Measurements from ENCODE around the gene IQGAP2. TPM values are rescaled to one million over a fixed set of nuclear protein-coding genes. Genes with fewer than 3 reads are reported as not detected.

Gene IQGAP2
- total RNA-seq, 1 experiment from 2014 or later, result 0.59 TPM

DNA sequence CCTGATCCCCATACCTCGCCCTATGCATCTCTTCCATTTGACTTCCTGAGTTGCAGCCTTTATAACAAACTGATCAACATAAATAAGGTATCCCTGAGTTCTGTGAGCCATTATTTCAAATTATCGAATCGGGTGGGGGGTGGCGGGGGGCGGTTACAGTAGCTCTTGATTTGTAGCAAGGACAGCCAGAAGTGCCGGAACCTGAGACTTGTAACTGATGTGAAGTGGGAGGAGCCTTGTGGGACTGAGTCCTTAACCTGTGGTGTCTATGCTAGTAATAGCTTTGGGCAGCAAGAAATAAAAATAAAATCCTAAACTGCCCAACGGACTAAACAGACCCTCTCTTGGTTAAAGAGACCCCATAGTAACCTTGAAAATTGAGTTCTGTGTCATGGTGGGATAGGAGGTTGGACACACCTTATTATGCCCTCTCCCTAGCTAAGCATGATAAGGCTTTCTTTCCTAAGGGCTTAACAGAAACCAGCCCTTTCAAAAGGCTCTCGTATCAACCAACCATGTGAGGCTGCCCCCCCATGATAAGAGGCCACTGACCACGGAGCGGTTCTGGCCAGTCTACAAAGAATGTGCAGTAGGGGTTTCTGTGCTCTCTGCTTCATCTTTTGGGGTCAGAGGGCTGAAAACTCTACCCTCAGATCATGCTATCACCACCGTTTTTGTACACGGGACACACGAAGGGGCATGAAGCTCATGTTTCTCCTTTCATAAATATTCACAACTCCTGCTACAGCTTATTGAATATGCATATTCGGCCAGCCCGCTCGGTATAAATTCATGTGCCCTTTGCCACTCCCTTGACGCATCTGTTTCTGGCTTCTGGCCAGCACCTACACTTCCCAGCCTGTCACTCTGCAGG is 39.5 kb upstream of the IQGAP2 start:
- no peak for ATAC-seq
- TF ChIP-seq SIN3A (IDR thresholded peaks at IDR 0.05; ENCODE audit: borderline replicate concordance, insufficient read depth, low read depth, low read length) (no peak), TCF7L2 (IDR thresholded peaks at IDR 0.05; ENCODE audit: low read depth, low read length) (no peak)
- intact Hi-C loops (cut with micrococcal nuclease; ENCODE audit: unreplicated experiment) (no loop called here), in situ Hi-C loops (cut with HindIII; ENCODE audit: low pct_unique_long_range_greater_than_20kb, low sequenced_read_pairs) (no loop called here)
- Histone ChIP-seq H3K4me3 (ENCODE audit: low read depth in 2 of 2, low read length in 2 of 2) (no peak overlapping the region), H3K27me3 (ENCODE audit: control insufficient read depth, insufficient read depth, low read length) (no peaks in the 10 kb centered on the region), H3K27ac (ENCODE audit: low read length) (no peak overlapping the region), H3K4me1 (ENCODE audit: control insufficient read depth, insufficient read depth, low read length) (no peaks in the 10 kb centered on the region), H3K36me3 (ENCODE audit: control insufficient read depth, insufficient read depth, low read length) (no peaks in the 10 kb centered on the region), H3K9me3 (ENCODE audit: control insufficient read depth, insufficient read depth, low read depth, low read length) (no peaks in the 10 kb centered on the region)
- CTCF ChIA-PET, result no interaction called here
- no peak for DNase-seq (ENCODE audit: low read depth, low spot score)
- POLR2A ChIA-PET, result no interaction called here
- BruUV-seq (replicated peaks), result no TSS peak

DNA sequence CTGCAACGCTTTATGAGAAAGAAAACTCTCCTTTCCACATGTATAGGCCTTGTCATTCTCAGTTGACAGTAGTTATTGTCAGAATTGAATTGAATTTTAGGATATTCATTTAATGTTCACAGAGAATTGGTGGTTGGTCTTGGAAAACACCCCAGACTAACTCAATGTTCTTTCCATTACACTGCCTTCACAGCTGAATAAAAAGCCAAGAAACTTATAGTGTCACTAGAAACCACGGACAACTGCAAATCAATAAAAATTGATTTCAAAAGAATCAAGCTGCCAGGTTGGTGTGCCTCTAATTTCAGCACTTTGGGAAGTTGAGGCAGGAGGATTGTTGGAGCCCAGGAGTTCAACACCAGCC is 38.9 kb upstream of the IQGAP2 start:
- ChIA-PET CTCF (no interaction called here), POLR2A (no interaction called here)
- ATAC-seq (no peak), DNase-seq (ENCODE audit: low read depth, low spot score) (no peak)
- no peaks in the 10 kb centered on the region for H3K27me3 ChIP-seq (ENCODE audit: control insufficient read depth, insufficient read depth, low read length)
- TF ChIP-seq, protein P1, sequence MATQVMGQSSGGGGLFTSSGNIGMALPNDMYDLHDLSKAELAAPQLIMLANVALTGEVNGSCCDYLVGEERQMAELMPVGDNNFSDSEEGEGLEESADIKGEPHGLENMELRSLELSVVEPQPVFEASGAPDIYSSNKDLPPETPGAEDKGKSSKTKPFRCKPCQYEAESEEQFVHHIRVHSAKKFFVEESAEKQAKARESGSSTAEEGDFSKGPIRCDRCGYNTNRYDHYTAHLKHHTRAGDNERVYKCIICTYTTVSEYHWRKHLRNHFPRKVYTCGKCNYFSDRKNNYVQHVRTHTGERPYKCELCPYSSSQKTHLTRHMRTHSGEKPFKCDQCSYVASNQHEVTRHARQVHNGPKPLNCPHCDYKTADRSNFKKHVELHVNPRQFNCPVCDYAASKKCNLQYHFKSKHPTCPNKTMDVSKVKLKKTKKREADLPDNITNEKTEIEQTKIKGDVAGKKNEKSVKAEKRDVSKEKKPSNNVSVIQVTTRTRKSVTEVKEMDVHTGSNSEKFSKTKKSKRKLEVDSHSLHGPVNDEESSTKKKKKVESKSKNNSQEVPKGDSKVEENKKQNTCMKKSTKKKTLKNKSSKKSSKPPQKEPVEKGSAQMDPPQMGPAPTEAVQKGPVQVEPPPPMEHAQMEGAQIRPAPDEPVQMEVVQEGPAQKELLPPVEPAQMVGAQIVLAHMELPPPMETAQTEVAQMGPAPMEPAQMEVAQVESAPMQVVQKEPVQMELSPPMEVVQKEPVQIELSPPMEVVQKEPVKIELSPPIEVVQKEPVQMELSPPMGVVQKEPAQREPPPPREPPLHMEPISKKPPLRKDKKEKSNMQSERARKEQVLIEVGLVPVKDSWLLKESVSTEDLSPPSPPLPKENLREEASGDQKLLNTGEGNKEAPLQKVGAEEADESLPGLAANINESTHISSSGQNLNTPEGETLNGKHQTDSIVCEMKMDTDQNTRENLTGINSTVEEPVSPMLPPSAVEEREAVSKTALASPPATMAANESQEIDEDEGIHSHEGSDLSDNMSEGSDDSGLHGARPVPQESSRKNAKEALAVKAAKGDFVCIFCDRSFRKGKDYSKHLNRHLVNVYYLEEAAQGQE (IDR thresholded peaks at IDR 0.05; ENCODE audit: insufficient read depth in 1 of 2, low read depth in 2 of 2, low read length in 1 of 2), result no peak
- TF ChIP-seq SIN3A (IDR thresholded peaks at IDR 0.05; ENCODE audit: borderline replicate concordance, insufficient read depth, low read depth, low read length) (no peak), TCF7L2 (IDR thresholded peaks at IDR 0.05; ENCODE audit: low read depth, low read length) (no peak), POLR2AphosphoS5 (IDR thresholded peaks at IDR 0.05; ENCODE audit: low read depth, low read length) (no peak)
- TF ChIP-seq, protein P2, sequence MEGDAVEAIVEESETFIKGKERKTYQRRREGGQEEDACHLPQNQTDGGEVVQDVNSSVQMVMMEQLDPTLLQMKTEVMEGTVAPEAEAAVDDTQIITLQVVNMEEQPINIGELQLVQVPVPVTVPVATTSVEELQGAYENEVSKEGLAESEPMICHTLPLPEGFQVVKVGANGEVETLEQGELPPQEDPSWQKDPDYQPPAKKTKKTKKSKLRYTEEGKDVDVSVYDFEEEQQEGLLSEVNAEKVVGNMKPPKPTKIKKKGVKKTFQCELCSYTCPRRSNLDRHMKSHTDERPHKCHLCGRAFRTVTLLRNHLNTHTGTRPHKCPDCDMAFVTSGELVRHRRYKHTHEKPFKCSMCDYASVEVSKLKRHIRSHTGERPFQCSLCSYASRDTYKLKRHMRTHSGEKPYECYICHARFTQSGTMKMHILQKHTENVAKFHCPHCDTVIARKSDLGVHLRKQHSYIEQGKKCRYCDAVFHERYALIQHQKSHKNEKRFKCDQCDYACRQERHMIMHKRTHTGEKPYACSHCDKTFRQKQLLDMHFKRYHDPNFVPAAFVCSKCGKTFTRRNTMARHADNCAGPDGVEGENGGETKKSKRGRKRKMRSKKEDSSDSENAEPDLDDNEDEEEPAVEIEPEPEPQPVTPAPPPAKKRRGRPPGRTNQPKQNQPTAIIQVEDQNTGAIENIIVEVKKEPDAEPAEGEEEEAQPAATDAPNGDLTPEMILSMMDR (IDR thresholded peaks at IDR 0.05), result no peak
- intact Hi-C loops (cut with micrococcal nuclease; ENCODE audit: unreplicated experiment) (no loop called here), in situ Hi-C loops (cut with HindIII; ENCODE audit: low pct_unique_long_range_greater_than_20kb, low sequenced_read_pairs) (no loop called here)
- H3K4me1 ChIP-seq (ENCODE audit: control insufficient read depth, insufficient read depth, low read length), result no peaks in the 10 kb centered on the region
- H3K9me3 ChIP-seq (ENCODE audit: control insufficient read depth, insufficient read depth, low read depth, low read length), result no peaks in the 10 kb centered on the region
- H3K27ac ChIP-seq (ENCODE audit: low read length), result no peak overlapping the region
- no TSS peak for BruUV-seq (replicated peaks)
- no peak overlapping the region for H3K4me3 ChIP-seq (ENCODE audit: low read depth in 2 of 2, low read length in 2 of 2)
- no peaks in the 10 kb centered on the region for H3K36me3 ChIP-seq (ENCODE audit: control insufficient read depth, insufficient read depth, low read length)

DNA sequence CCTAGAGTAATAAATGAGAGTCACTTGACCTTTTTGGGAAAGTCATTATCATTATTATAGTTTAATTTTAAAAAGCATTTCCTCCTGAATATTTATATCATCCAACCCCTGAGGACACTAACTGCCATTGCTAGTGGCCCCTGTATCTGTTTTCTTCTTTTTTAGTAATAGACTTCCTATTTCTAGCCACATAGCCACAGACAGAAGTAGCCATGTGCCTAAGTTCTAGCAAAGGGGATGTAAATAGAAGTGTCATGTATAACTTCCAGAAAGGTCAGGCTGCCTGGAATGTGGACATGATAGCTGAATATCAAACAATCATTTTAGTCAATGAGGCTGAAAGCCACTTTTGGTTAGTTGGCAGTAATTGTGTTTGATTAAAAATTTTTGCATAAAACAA is 37.5 kb upstream of the IQGAP2 start:
- Histone ChIP-seq H3K9me3 (ENCODE audit: control insufficient read depth, insufficient read depth, low read depth, low read length) (no peaks in the 10 kb centered on the region), H3K27ac (ENCODE audit: low read length) (no peak overlapping the region), H3K4me3 (ENCODE audit: low read depth in 2 of 2, low read length in 2 of 2) (no peak overlapping the region), H3K4me1 (ENCODE audit: control insufficient read depth, insufficient read depth, low read length) (no peaks in the 10 kb centered on the region), H3K36me3 (ENCODE audit: control insufficient read depth, insufficient read depth, low read length) (no peaks in the 10 kb centered on the region), H3K27me3 (ENCODE audit: control insufficient read depth, insufficient read depth, low read length) (no peaks in the 10 kb centered on the region)
- TF ChIP-seq TCF7L2 (IDR thresholded peaks at IDR 0.05; ENCODE audit: low read depth, low read length), result no peak
- DNase-seq (ENCODE audit: low read depth, low spot score) (no peak), ATAC-seq (no peak)
- BruUV-seq (replicated peaks), result no TSS peak
- ChIA-PET CTCF (no interaction called here), POLR2A (no interaction called here)
- intact Hi-C loops (cut with micrococcal nuclease; ENCODE audit: unreplicated experiment) (no loop called here), in situ Hi-C loops (cut with HindIII; ENCODE audit: low pct_unique_long_range_greater_than_20kb, low sequenced_read_pairs) (no loop called here)
